SK-N-SH treated with all-trans-retinoic acid at 6 μM for 48 hours (cell line): ENCODE data around the gene LRP8.

Source experiments
- ATAC-seq: fragments of 200-7000 bp; cut with Tn5 transposase; 3 replicates; pipeline ENCODE4 v1.9.1; 2020; ENCODE audit warnings: mild to moderate bottlenecking, moderate library complexity
- ARNTL ChIP-seq: fragments of 450-650 bp; formaldehyde crosslinking; IDR thresholded peaks from 2 replicates; pipeline ENCODE4 v1.5.0; 2020; ENCODE audit warnings: low read depth, mild to moderate bottlenecking, moderate library complexity, borderline replicate concordance
- BACH2 ChIP-seq: fragments of 250-450 bp; sonication (Bioruptor Pico); IDR thresholded peaks from 2 replicates; pipeline ENCODE4 v1.9.0; 2021; ENCODE audit warnings: mild to moderate bottlenecking, borderline replicate concordance
- CREB5 ChIP-seq: fragments of 250-450 bp; sonication (Bioruptor Pico); IDR thresholded peaks from 2 replicates; pipeline ENCODE4 v1.5.1; 2020; ENCODE audit warnings: low read depth, mild to moderate bottlenecking, moderate library complexity
- CSDC2 ChIP-seq: fragments of 250-450 bp; sonication (Bioruptor Pico); IDR thresholded peaks from 2 replicates; pipeline ENCODE4 v1.5.0; 2020; ENCODE audit warnings: mild to moderate bottlenecking, moderate library complexity
- CSRNP3 ChIP-seq: fragments of 250-450 bp; sonication (Bioruptor Pico); IDR thresholded peaks from 2 replicates; pipeline ENCODE4 v1.5.1; 2021; ENCODE audit warnings: mild to moderate bottlenecking, moderate library complexity
- ESRRG ChIP-seq: fragments of 250-450 bp; sonication (Bioruptor Pico); IDR thresholded peaks from 2 replicates; pipeline ENCODE4 v1.6.1; 2021; ENCODE audit warnings: mild to moderate bottlenecking
- GLIS3 ChIP-seq: fragments of 250-450 bp; sonication (Bioruptor Pico); IDR thresholded peaks from 2 replicates; pipeline ENCODE4 v1.5.0; 2020; ENCODE audit warnings: mild to moderate bottlenecking, moderate library complexity
- ISL1 ChIP-seq: fragments of 250-450 bp; sonication (Bioruptor Pico); IDR thresholded peaks from 2 replicates; pipeline ENCODE4 v2.1.2; 2022; ENCODE audit warnings: mild to moderate bottlenecking, moderate library complexity
- OSR1 ChIP-seq: fragments of 250-450 bp; sonication (Bioruptor Pico); IDR thresholded peaks from 2 replicates; pipeline ENCODE4 v1.8.0; 2022; ENCODE audit warnings: moderate library complexity, mild to moderate bottlenecking, inconsistent platforms
- PATZ1 ChIP-seq: fragments of 250-450 bp; sonication (Bioruptor Pico); IDR thresholded peaks from 2 replicates; pipeline ENCODE4 v1.8.0; 2020; ENCODE audit warnings: mild to moderate bottlenecking, moderate library complexity, borderline replicate concordance
- POU6F1 ChIP-seq: fragments of 250-450 bp; sonication (Bioruptor Pico); IDR thresholded peaks from 2 replicates; pipeline ENCODE4 v1.8.0; 2021; ENCODE audit warnings: low read depth, mild to moderate bottlenecking, moderate library complexity, borderline replicate concordance
- PPARA ChIP-seq: fragments of 250-450 bp; sonication (Bioruptor Pico); IDR thresholded peaks from 2 replicates; pipeline ENCODE4 v1.5.0; 2020; ENCODE audit warnings: mild to moderate bottlenecking, borderline replicate concordance
- RARB ChIP-seq: fragments of 250-450 bp; sonication (Bioruptor Pico); IDR thresholded peaks from 2 replicates; pipeline ENCODE4 v1.8.0; 2021; ENCODE audit warnings: mild to moderate bottlenecking, moderate library complexity
- SNAI2 ChIP-seq: fragments of 250-450 bp; sonication (Bioruptor Pico); IDR thresholded peaks from 2 replicates; pipeline ENCODE4 v1.5.0; 2020; ENCODE audit warnings: mild to moderate bottlenecking, moderate library complexity
- TOX ChIP-seq: fragments of 250-450 bp; sonication (Bioruptor Pico); IDR thresholded peaks from 2 replicates; pipeline ENCODE4 v1.8.0; 2021; ENCODE audit warnings: mild to moderate bottlenecking, moderate library complexity, borderline replicate concordance
- TSHZ2 ChIP-seq: fragments of 250-450 bp; sonication (Bioruptor Pico); IDR thresholded peaks from 2 replicates; pipeline ENCODE4 v1.5.0; 2020; ENCODE audit warnings: mild to moderate bottlenecking, moderate library complexity
- ZC3H10 ChIP-seq: fragments of 250-450 bp; sonication (Bioruptor Pico); IDR thresholded peaks from 2 replicates; pipeline ENCODE4 v1.5.1; 2021; ENCODE audit warnings: mild to moderate bottlenecking, moderate library complexity
- ZFP3 ChIP-seq: fragments of 250-450 bp; sonication (Bioruptor Pico); IDR thresholded peaks from 2 replicates; pipeline ENCODE4 v1.5.0; 2020; ENCODE audit warnings: mild to moderate bottlenecking, moderate library complexity
- ZFP30 ChIP-seq: fragments of 450-650 bp; formaldehyde crosslinking; IDR thresholded peaks from 2 replicates; pipeline ENCODE4 v1.5.0; 2022; ENCODE audit warnings: mild to moderate bottlenecking, moderate library complexity
- ZNF565 ChIP-seq: fragments of 450-650 bp; formaldehyde crosslinking; conservative IDR thresholded peaks from 2 replicates; pipeline ENCODE4 v1.5.0; 2020; ENCODE audit warnings: low read depth, mild to moderate bottlenecking, moderate library complexity
- ZNF70 ChIP-seq: fragments of 450-650 bp; formaldehyde crosslinking; IDR thresholded peaks from 2 replicates; pipeline ENCODE4 v1.5.0; 2020; ENCODE audit warnings: mild to moderate bottlenecking, moderate library complexity
- ZNF8 ChIP-seq: fragments of 450-650 bp; formaldehyde crosslinking; IDR thresholded peaks from 2 replicates; pipeline ENCODE4 v1.5.0; 2020; ENCODE audit warnings: mild to moderate bottlenecking, moderate library complexity

LRP8 gene

GRCh38 chr1:53328009-53328461, at the start of gene LRP8:
TSS of gene LRP8 (minus strand) at chr1:53328070. CDS start at chr1:53327912, 158 bp downstream.
- TF ChIP-seq ZFP3 (CRISPR knock-in tag): peak; percentile 100
- no peak for TF ChIP-seq ZNF8 (CRISPR knock-in tag)
- ATAC-seq: peak; percentile 35

GRCh38 chr1:53377438-53377841, 49.6 kb upstream of the LRP8 start:
- no peak for ATAC-seq
- no peak for TF ChIP-seq ZNF565 (CRISPR knock-in tag)
- TF ChIP-seq BACH2: no peak
- no peak for TF ChIP-seq ZFP30
- TF ChIP-seq TOX: no peak
- no peak for TF ChIP-seq ESRRG (CRISPR knock-in tag)
- TF ChIP-seq SNAI2 (CRISPR knock-in tag): no peak
- no peak for TF ChIP-seq CREB5 (CRISPR knock-in tag)
- TF ChIP-seq PPARA: no peak
- TF ChIP-seq CSRNP3 (CRISPR knock-in tag): no peak
- TF ChIP-seq ARNTL (CRISPR knock-in tag): no peak
- no peak for TF ChIP-seq RARB (CRISPR knock-in tag)
- no peak for TF ChIP-seq PATZ1 (CRISPR knock-in tag)
- no peak for TF ChIP-seq TSHZ2 (CRISPR knock-in tag)
- TF ChIP-seq OSR1 (CRISPR knock-in tag): no peak

GRCh38 chr1:53376742-53377437, 49.0 kb upstream of the LRP8 start:
- TF ChIP-seq ZNF8 (CRISPR knock-in tag) (no peak), OSR1 (CRISPR knock-in tag) (no peak), POU6F1 (CRISPR knock-in tag) (no peak), GLIS3 (CRISPR knock-in tag) (no peak), ZNF565 (CRISPR knock-in tag) (no peak), CSDC2 (CRISPR knock-in tag) (no peak), PPARA (no peak), CSRNP3 (CRISPR knock-in tag) (no peak), ZC3H10 (CRISPR knock-in tag) (no peak), ZNF70 (CRISPR knock-in tag) (no peak), ZFP30 (no peak), PATZ1 (CRISPR knock-in tag) (no peak), ISL1 (no peak), ZFP3 (CRISPR knock-in tag) (no peak), ESRRG (CRISPR knock-in tag) (no peak)
- TF ChIP-seq, all 23 proteins: peak for 0
- no peak for ATAC-seq
